Measurements from ENCODE around the gene PPP1R12B. TPM values are rescaled to one million over a fixed set of nuclear protein-coding genes. Genes with fewer than 3 reads are reported as not detected.
"Not testable (repeated sequence)": the region's sequence is repeated elsewhere in the genome, so short reads cannot be mapped to it uniquely, and the experiment has no call there.

Gene PPP1R12B
- total RNA-seq, 2 donors from 2014 or later, result 21.6 to 26.0 TPM

DNA sequence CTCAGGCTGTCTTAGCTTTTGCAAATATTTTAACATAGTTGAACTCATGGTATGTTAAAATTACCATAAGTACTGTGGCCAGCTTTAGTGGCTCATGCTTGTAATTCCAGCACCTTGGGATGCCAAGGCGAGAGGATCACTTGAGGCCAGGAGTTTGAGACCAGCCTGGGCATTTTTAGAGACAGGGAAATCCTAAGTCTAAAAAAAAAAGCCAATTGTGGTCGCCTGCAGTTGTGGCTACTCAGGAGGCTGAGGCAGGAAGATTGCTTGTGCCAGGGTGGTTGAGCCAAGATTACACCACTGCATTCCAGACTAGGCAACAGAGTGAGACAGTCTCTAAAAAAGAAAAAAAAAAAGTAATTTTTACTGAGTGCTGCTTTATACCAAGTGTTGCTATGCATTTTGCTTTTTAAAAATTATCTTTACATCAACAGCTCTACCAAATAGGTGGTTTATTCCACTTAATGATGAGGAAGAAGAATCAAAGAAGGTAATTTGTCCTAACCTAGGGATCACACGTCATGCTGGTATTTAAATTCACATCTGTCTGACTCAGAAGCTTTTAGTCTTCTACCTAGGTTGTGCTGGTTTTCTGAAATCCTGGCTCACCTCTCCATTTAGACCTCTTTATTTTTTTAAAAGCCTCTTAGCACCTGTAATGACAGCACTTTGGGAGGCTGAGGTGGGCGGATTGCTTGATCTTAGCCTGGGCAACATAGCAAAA is 16.8 kb downstream of the PPP1R12B start:
- no peak for ATAC-seq (replicated peaks)
- H3K27ac Mint-ChIP-seq, result no peak overlapping the region
- H3K4me1 Mint-ChIP-seq, result peaks cover 3% of the 10 kb centered on the region
- H3K27me3 Mint-ChIP-seq, result no peaks in the 10 kb centered on the region
- H3K36me3 Mint-ChIP-seq (ENCODE audit: low read depth), result no peaks in the 10 kb centered on the region
- no peak overlapping the region for H3K4me3 Mint-ChIP-seq
- no peaks in the 10 kb centered on the region for H3K9me3 Mint-ChIP-seq

DNA sequence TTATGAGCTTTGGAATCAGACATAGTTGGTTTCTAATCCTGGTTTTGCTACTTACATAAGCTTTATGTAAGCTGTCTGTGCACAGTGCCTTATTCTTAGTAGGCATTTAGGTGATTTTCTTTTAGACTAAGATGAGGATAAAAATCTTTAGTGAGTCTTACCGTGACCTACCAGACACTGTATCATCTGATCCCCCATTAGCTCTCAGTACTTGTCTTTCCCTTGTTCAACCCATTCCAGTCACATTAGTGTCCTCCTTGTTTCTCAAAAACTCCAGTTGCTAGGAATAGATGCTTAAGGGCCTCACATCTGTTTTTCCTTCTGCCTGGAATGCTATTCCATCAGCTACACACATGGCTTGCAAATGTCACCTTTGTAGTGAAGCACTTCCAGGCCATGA is 18.8 kb downstream of the PPP1R12B start:
- Mint-ChIP-seq H3K4me3 (no peak overlapping the region), H3K4me1 (no peaks in the 10 kb centered on the region), H3K9me3 (no peaks in the 10 kb centered on the region), H3K27ac (no peak overlapping the region), H3K27me3 (no peaks in the 10 kb centered on the region), H3K36me3 (ENCODE audit: low read depth) (no peaks in the 10 kb centered on the region)
- ATAC-seq (replicated peaks), result no peak

DNA sequence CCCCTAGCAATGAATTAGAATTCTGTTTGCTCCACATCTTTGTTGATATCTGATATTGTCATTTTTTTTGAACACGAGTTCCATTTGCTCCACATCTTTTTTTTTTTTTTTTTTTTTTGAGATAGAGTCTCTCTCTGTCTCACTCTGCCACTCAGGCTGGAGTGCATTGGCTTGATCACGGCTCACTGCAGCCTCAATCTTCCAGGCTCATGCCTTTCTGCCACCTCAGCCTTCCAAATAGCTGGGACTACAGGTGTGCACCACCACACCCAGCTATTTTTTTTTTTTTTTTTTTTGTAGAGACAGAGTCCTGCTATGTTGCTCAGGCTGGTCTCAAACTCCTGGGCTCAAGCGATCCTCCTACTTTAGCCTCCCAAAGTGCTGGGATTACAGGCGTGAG is 22.4 kb downstream of the PPP1R12B start:
- not testable (repeated sequence) for ATAC-seq (replicated peaks); H3K36me3 Mint-ChIP-seq (ENCODE audit: low read depth); H3K4me1 Mint-ChIP-seq; H3K27me3 Mint-ChIP-seq; H3K27ac Mint-ChIP-seq; H3K4me3 Mint-ChIP-seq; H3K9me3 Mint-ChIP-seq

DNA sequence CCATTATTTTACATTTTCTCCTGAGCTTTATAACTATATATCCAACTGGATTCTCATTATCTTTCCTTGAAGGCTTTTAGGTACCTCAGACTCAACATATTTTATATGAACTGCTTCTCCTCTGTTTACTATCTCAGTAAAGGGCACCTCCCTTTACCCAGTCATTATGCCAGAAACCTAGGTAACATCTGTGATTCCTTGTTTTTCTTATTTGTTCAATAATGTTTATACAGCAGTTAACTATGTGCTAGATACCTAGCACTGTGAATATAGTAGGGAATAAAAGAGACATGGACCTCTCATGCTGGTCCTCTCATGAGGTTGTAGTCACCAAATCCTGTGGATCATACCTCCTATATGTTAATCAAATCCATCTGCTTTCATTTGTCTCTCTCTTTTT is 25.6 kb downstream of the PPP1R12B start:
- Mint-ChIP-seq H3K4me1 (peaks cover 18% of the 10 kb centered on the region), H3K27ac (no peak overlapping the region), H3K9me3 (no peaks in the 10 kb centered on the region), H3K36me3 (ENCODE audit: low read depth) (no peaks in the 10 kb centered on the region), H3K27me3 (no peaks in the 10 kb centered on the region), H3K4me3 (no peak overlapping the region)
- no peak for ATAC-seq (replicated peaks)

DNA sequence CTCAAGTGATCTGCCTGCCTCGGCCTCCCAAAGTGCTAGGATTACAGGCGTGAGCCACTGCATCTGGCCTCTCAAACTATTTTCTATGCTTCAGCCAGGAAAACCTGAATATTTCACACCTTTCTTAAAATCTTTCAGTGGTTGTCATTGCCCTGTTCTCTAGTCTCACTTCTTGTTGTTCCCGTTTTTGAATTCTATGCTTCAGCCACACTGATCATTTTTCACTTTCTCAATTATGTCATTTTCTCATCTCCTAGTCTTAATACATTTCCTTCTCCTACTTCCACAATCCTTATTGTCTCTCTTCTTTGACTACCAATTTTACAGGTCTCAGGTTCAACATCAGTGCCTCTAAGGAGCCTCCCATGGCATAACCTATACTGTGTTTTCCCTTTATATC is 26.7 kb downstream of the PPP1R12B start:
- ATAC-seq (replicated peaks), result peak; percentile 32
- peaks cover 26% of the 10 kb centered on the region for H3K4me1 Mint-ChIP-seq
- not testable (repeated sequence) for H3K27ac Mint-ChIP-seq; H3K9me3 Mint-ChIP-seq; H3K4me3 Mint-ChIP-seq; H3K27me3 Mint-ChIP-seq; H3K36me3 Mint-ChIP-seq (ENCODE audit: low read depth)

DNA sequence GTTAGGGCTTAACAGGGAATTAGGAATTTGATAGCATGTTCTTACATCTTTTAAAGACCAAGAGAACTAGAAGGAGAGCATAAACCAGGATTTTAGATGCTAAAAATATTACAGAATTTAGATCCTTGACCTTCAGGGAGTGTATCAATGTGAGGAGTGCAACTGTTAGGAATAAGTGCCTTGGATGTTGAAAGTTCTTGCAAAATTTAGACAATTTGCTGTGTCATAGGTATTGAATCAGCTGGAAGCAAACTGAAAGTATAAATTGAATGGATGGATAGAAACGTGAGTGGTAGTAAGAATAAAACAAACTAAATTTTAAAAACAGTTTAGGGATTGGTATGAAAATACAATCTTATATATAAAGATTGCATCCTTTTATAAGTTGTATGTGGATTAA is 27.7 kb downstream of the PPP1R12B start:
- H3K36me3 Mint-ChIP-seq (ENCODE audit: low read depth), result no peaks in the 10 kb centered on the region
- H3K27me3 Mint-ChIP-seq, result no peaks in the 10 kb centered on the region
- ATAC-seq (replicated peaks), result no peak
- no peak overlapping the region for H3K4me3 Mint-ChIP-seq
- H3K4me1 Mint-ChIP-seq, result peaks cover 36% of the 10 kb centered on the region
- H3K9me3 Mint-ChIP-seq, result no peaks in the 10 kb centered on the region
- no peak overlapping the region for H3K27ac Mint-ChIP-seq

DNA sequence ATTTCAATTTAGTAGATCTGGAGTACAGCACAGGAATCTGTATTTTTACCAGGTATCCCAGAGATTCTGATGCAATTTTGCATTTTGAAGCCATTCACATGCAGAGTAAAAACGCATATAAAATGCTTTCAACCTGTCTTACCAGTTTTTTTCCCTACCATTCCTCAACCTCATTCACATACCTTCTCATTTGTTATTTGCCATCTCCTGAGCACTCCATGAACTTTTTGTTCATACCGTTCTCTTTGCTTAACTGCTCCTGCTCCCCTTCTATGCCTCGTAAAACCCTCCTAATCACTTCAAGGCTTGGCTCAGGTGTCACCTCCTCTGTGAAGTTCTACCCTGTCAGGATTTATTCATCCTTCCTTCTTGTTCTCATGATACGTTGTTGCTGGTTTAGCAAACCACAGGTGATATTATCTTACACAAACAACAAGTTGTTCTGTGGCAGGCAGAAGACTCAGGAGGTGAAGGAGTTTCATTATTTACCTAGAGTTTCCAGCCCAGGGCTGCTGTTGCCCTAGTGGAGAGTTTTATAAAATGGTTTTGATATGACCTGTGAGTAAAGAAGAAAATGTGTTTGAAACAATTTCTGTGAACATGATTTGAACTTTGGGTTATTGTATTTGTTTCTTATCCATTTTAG is 31.5 kb downstream of the PPP1R12B start:
- Mint-ChIP-seq H3K4me3 (peak overlapping the region; percentile 34), H3K27ac (peak overlapping the region; percentile 29), H3K4me1 (peaks cover 35% of the 10 kb centered on the region)
- peak; percentile 94 for ATAC-seq (replicated peaks)
- H3K36me3 Mint-ChIP-seq (ENCODE audit: low read depth); H3K9me3 Mint-ChIP-seq; H3K27me3 Mint-ChIP-seq: not testable (repeated sequence)

DNA sequence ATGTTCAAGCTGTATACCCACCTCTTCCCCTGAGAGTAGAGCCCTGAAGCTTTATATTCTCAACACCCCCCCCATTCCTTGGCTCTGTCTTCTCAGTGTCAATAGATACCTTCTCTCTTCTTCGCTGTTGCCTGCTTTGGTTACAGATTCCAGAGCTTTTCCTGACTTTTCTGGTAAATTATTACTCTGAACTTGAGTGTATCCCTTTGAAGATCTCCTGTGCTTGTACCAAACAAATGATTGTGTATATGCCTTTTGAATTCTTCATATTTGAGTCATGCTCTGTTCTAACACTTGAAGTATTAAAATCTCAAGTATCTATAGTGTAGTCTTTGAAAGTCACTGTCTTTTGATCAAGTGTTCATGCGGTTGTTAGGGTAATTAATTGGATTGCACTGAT is 32.0 kb downstream of the PPP1R12B start:
- not testable (repeated sequence) for H3K9me3 Mint-ChIP-seq; H3K36me3 Mint-ChIP-seq (ENCODE audit: low read depth); H3K27ac Mint-ChIP-seq; H3K27me3 Mint-ChIP-seq
- ATAC-seq (replicated peaks), result peak; percentile 13
- Mint-ChIP-seq H3K4me1 (peaks cover 29% of the 10 kb centered on the region), H3K4me3 (peak overlapping the region; percentile 34)

DNA sequence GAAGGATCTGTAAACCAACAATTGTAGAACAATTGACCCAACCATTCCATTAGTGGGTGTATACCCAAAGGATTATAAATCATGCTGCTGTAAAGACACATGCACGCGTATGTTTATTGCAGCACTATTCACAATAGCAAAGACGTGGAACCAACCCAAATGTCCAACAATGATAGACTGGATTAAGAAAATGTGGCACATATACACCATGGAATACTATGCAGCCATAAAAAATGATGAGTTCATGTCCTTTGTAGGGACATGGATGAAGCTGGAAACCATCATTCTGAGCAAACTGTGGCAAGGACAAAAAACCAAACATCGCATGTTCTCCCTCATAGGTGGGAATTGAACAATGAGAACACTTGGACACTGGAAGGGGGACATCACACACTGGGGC is 33.4 kb downstream of the PPP1R12B start:
- H3K4me3 Mint-ChIP-seq; H3K9me3 Mint-ChIP-seq; ATAC-seq (replicated peaks); H3K36me3 Mint-ChIP-seq (ENCODE audit: low read depth); H3K27ac Mint-ChIP-seq; H3K27me3 Mint-ChIP-seq: not testable (repeated sequence)
- H3K4me1 Mint-ChIP-seq, result peaks cover 24% of the 10 kb centered on the region

DNA sequence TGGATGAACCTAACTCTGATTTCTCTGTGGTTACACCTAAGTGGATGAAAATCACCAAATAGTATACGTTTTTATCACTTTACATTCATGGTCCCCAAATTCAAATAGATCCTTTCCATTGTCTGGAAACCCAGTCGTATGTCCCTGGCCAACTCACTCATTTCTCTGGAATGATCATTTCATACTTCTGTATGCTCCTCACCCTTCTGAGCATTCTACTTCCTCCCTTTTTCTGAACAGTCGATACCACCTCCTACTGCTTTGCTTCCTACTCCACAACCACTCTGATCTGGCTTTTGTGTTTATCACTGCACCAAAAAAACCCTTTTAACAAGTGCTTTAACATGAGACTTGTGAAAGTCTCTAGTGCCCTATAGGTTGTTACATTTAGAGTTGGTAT is 47.3 kb downstream of the PPP1R12B start:
- H3K27me3 Mint-ChIP-seq; H3K4me1 Mint-ChIP-seq; H3K36me3 Mint-ChIP-seq (ENCODE audit: low read depth); H3K9me3 Mint-ChIP-seq; H3K4me3 Mint-ChIP-seq; H3K27ac Mint-ChIP-seq; ATAC-seq (replicated peaks): not testable (repeated sequence)

DNA sequence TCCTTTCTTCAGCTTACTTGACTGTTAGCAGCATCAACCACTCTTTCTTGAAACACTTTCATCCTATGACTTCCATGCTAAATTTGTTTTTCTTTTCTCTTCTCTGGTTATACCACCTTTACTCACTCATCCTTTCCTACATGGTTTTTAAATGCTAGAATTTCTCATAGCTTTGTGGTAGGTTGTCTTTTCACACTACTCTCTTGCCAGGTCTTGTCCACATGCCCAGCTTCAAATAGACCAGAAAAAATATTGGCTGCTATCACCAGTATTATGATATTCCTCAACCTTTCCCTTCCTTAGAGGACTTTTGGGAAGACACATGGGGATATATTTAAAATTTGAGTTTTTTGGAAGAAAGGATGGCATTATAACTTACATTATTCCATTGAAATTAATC is 48.8 kb downstream of the PPP1R12B start:
- peaks cover 11% of the 10 kb centered on the region for H3K4me1 Mint-ChIP-seq
- no peaks in the 10 kb centered on the region for H3K27me3 Mint-ChIP-seq
- no peak for ATAC-seq (replicated peaks)
- H3K27ac Mint-ChIP-seq, result no peak overlapping the region
- no peaks in the 10 kb centered on the region for H3K36me3 Mint-ChIP-seq (ENCODE audit: low read depth)
- no peak overlapping the region for H3K4me3 Mint-ChIP-seq
- H3K9me3 Mint-ChIP-seq, result no peaks in the 10 kb centered on the region

DNA sequence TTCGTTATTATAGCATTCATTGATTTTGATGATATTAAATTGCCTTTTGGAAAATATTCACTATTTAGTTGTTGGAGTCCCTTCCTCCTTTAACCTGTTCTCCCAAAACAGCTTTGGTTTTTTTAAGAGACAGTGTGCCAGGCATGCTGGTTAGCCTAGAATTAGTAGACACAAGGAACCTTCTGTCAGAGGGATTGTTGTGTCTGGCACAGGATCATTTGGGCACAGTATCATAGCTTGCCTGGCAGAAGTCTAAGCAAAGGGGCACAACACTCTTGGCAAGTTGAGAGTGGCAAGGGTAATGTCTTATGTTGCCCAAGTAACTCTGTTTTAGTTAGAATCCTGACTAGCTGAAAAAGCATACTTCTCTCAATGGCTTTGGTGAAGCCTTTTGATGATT is 49.9 kb downstream of the PPP1R12B start:
- H3K27ac Mint-ChIP-seq; H3K27me3 Mint-ChIP-seq; H3K9me3 Mint-ChIP-seq; H3K4me3 Mint-ChIP-seq; H3K36me3 Mint-ChIP-seq (ENCODE audit: low read depth); ATAC-seq (replicated peaks): not testable (repeated sequence)
- H3K4me1 Mint-ChIP-seq, result peaks cover 12% of the 10 kb centered on the region

DNA sequence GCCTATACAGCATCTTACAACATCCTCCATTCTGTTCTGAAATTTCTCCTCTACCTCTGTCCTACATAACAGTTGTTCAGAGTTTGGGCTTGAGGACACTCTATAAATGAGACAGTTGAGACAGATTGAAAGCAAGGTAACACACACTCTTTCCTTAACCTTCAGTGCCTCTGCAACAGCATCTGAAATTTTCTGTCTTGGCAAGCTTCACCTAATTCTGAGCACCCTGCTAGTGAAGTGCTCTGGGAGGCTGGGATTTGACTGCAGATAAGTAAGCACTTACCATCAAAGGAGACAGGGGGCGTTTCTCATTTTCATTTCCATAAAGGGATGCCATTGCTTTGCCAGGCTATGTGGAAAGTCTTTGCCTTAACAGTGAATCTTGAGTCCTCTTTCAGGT is 53.3 kb downstream of the PPP1R12B start:
- not testable (repeated sequence) for H3K36me3 Mint-ChIP-seq (ENCODE audit: low read depth); H3K27ac Mint-ChIP-seq; H3K4me3 Mint-ChIP-seq; H3K4me1 Mint-ChIP-seq; H3K27me3 Mint-ChIP-seq; ATAC-seq (replicated peaks); H3K9me3 Mint-ChIP-seq

DNA sequence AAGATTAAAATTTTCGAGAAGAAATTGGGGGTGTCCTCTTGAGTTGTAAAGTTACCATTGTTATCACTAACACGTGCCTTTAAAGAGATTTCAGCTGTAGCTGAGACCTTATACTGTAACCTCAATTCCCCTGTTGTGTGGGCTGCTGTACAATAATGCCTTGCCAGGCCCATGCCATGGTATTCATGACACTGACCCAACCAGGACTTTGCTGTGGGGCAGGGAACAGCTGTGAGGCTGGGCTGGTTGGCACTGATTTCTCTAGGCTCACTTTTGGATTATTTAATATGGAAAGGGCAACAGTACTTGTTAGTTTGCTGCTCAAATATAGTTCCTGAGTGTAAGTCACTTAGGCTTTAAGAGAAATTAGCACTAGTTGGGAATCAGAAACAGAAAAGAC is 54.9 kb downstream of the PPP1R12B start:
- not testable (repeated sequence) for H3K36me3 Mint-ChIP-seq (ENCODE audit: low read depth); H3K27ac Mint-ChIP-seq; H3K9me3 Mint-ChIP-seq; H3K27me3 Mint-ChIP-seq; H3K4me3 Mint-ChIP-seq; H3K4me1 Mint-ChIP-seq; ATAC-seq (replicated peaks)

DNA sequence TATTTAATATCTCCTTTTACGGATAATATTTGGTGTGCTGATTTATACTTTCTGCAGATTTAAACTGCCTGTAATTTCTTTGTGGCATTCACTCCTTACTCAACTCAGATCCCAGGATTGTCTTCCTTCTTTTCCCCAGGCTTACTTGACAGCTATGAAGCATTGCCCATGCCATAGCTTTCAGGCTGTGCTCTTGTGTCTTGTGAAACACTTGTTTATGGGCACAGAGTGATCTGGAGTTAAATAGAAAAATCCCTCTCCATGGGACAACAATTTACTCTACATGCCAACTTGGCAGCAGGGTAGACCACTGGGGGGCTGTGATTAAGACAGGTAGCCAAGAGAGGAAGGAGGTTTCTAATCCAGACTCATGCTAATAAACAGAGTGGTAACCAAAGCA is 57.4 kb downstream of the PPP1R12B start:
- peaks cover 8% of the 10 kb centered on the region for H3K4me1 Mint-ChIP-seq
- H3K27ac Mint-ChIP-seq, result no peak overlapping the region
- no peak overlapping the region for H3K4me3 Mint-ChIP-seq
- H3K36me3 Mint-ChIP-seq (ENCODE audit: low read depth), result no peaks in the 10 kb centered on the region
- H3K9me3 Mint-ChIP-seq, result no peaks in the 10 kb centered on the region
- H3K27me3 Mint-ChIP-seq, result no peaks in the 10 kb centered on the region
- no peak for ATAC-seq (replicated peaks)

DNA sequence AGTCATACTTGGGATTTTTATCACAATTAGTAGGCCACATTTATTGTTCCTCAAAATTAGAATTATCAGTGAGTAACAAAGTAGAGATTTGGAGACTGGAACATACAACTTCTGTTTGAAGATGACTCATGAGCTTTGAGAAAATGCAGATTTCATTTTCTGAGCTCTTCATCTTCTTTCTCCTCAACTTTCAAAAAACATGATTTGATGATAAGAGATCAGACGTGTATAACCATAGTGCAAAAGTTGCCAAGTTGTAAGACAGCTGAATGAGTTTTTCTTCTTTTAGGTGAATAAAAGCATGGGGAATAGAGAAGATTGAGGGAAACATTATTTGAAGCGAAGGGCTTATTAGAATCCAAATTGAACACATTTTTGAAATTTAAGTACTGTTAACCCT is 58.4 kb downstream of the PPP1R12B start:
- H3K4me1 Mint-ChIP-seq; ATAC-seq (replicated peaks): not testable (repeated sequence)

More for the DNA sequence above, 58.4 kb downstream of the PPP1R12B start:
- H3K9me3 Mint-ChIP-seq; H3K27me3 Mint-ChIP-seq; H3K27ac Mint-ChIP-seq; H3K4me3 Mint-ChIP-seq; H3K36me3 Mint-ChIP-seq (ENCODE audit: low read depth): not testable (repeated sequence)
